ENCODE results near the gene GRHPR. TPM values are rescaled to one million over a fixed set of nuclear protein-coding genes. Genes with fewer than 3 reads are reported as not detected.

GRHPR gene
- polyA plus RNA-seq, 1 of the 3 experiments (the other 2 are of a cell fraction), result 206 TPM

GRCh38 chr9:37379835-37380234 is 42.7 kb upstream of the GRHPR start (continued):
- no peak for TF ChIP-seq USF2 (IDR thresholded peaks at IDR 0.05; ENCODE audit: borderline replicate concordance, low read depth, low read length)

GRCh38 chr9:37380570-37380969 is 41.9 kb upstream of the GRHPR start:
- CTCF ChIA-PET, result interaction anchor here (1.1 to 1.6 kb wide), 3 partner anchors 9 to 101 kb away, joined by 3 to 4 read pairs (median 4); no protein-coding TSS in a partner anchor
- no peak overlapping the region for H3K27ac ChIP-seq (ENCODE audit: low read depth in 2 of 2, low read length in 1 of 2)
- no peak for TF ChIP-seq YY1 (IDR thresholded peaks at IDR 0.05; ENCODE audit: low read depth)
- TF ChIP-seq RCOR1 (IDR thresholded peaks at IDR 0.05; ENCODE audit: low read length), result no peak
- TF ChIP-seq MEF2A (IDR thresholded peaks at IDR 0.05; ENCODE audit: borderline replicate concordance, low read depth), result no peak
- TF ChIP-seq RXRA (IDR thresholded peaks at IDR 0.05; ENCODE audit: borderline replicate concordance, low read depth), result no peak
- no peak for TF ChIP-seq REST (IDR thresholded peaks at IDR 0.05; ENCODE audit: low read depth, low read length)
- no peak for TF ChIP-seq USF2 (IDR thresholded peaks at IDR 0.05; ENCODE audit: borderline replicate concordance, low read depth, low read length)
- TF ChIP-seq RAD21 (IDR thresholded peaks at IDR 0.05; ENCODE audit: low read length), result no peak
- no peak for TF ChIP-seq CHD2 (IDR thresholded peaks at IDR 0.05; ENCODE audit: low read length, partially characterized antibody)
- TF ChIP-seq ZBTB33 (IDR thresholded peaks at IDR 0.05; ENCODE audit: borderline replicate concordance, low read depth), result no peak
- TF ChIP-seq RFX5 (IDR thresholded peaks at IDR 0.05; ENCODE audit: low read length), result no peak
- TF ChIP-seq EP300 (IDR thresholded peaks at IDR 0.05; ENCODE audit: borderline replicate concordance in 1 of 2, low read depth in 1 of 2, low read length in 1 of 2), result no peak
- TF ChIP-seq EZH2phosphoT487 (IDR thresholded peaks at IDR 0.05; ENCODE audit: borderline replicate concordance, low read depth), result no peak
- TF ChIP-seq GABPA (IDR thresholded peaks at IDR 0.05; ENCODE audit: low read depth), result no peak
- no peak for TF ChIP-seq MXI1 (IDR thresholded peaks at IDR 0.05; ENCODE audit: low read depth, low read length)
- TF ChIP-seq NRF1 (IDR thresholded peaks at IDR 0.05; ENCODE audit: low read depth, low read length), result no peak

More at GRCh38 chr9:37380570-37380969, 41.9 kb upstream of the GRHPR start:
- H3K4me2 ChIP-seq, result no peak overlapping the region
- no peaks in the 10 kb centered on the region for H3K4me1 ChIP-seq (ENCODE audit: control insufficient read depth in 1 of 2, insufficient read depth in 2 of 2, low read depth in 1 of 2, low read length in 1 of 2)
- POLR2A ChIA-PET, result no interaction called here
- no peak for DNase-seq
- no peaks in the 10 kb centered on the region for H3K9me3 ChIP-seq
- H3K9ac ChIP-seq, result no peak overlapping the region
- no peak overlapping the region for H2AFZ ChIP-seq (ENCODE audit: low read depth)
- 79% methylated on average over 9 of the region's 9 CpGs for WGBS (ENCODE audit: low lambda C conversion rate)
- no peaks in the 10 kb centered on the region for H3K27me3 ChIP-seq (ENCODE audit: insufficient read depth)
- H3K9me2 ChIP-seq, result no peaks in the 10 kb centered on the region
- no peaks in the 10 kb centered on the region for H4K20me1 ChIP-seq (ENCODE audit: insufficient read depth)
- H3K79me2 ChIP-seq (ENCODE audit: insufficient read depth), result no peaks in the 10 kb centered on the region
- H3K36me3 ChIP-seq (replicated peaks in 1 of 2; ENCODE audit: control insufficient read depth in 1 of 2, insufficient read depth in 2 of 2, low read length in 1 of 2), result no peaks in the 10 kb centered on the region
- H3F3A ChIP-seq (replicated peaks; ENCODE audit: insufficient read depth), result no peaks in the 10 kb centered on the region
- no peak overlapping the region for H3K4me3 ChIP-seq (ENCODE audit: low read depth in 2 of 2, low read length in 1 of 2)

All from SK-N-SH (cell line).